ENCODE results near the gene KIF25.
"Not testable (repeated sequence)": the region's sequence is repeated elsewhere in the genome, so short reads cannot be mapped to it uniquely, and the experiment has no call there.

Gene KIF25

GRCh38 chr6:168073937-168074730 is 76.7 kb downstream of the KIF25 start:
- no peak for DNase-seq

DNA sequence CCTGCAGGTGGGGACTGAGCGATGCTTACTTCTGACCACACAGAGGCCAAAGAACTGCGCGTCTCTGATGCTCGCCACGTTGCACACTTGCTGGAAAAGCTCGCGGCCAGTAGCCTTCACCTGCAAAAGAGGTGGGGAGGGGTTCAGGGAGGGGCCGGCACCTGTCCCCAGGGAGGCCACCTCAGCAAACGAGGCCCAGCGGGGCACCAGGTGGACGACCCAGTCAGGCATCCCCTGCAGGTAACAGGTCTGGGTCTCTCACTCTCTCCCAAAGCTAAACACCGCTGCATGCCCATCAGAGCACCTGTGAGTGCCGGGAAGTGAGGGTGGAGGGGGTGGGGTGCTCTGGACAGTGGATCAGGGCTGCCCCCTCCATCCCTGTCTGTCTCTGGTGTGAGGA is 77.7 kb downstream of the KIF25 start:
- no peak for DNase-seq

- DNase-seq, result no peak
Measured at GRCh38 chr6:168075787-168076202, 78.3 kb downstream of the KIF25 start.

DNA sequence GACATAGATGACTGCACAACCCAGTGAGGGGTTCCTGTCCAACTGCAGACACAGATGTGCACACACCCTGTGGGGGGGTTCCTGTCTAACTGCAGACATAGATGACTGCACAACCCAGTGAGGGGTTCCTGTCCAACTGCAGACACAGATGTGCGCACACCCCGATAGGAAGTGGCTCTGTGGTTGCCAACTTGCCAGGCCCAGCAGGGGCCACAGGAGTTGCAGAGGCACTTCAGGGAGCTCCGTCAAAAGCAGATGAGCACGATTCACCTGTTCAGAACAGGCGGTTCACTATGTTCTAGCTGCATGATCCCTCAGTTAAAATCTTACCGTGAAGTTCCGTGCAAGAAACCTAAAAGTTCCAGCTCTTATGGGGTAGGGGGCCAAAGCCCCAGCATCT is 79.9 kb downstream of the KIF25 start:
- DNase-seq, result not testable (repeated sequence)

DNA sequence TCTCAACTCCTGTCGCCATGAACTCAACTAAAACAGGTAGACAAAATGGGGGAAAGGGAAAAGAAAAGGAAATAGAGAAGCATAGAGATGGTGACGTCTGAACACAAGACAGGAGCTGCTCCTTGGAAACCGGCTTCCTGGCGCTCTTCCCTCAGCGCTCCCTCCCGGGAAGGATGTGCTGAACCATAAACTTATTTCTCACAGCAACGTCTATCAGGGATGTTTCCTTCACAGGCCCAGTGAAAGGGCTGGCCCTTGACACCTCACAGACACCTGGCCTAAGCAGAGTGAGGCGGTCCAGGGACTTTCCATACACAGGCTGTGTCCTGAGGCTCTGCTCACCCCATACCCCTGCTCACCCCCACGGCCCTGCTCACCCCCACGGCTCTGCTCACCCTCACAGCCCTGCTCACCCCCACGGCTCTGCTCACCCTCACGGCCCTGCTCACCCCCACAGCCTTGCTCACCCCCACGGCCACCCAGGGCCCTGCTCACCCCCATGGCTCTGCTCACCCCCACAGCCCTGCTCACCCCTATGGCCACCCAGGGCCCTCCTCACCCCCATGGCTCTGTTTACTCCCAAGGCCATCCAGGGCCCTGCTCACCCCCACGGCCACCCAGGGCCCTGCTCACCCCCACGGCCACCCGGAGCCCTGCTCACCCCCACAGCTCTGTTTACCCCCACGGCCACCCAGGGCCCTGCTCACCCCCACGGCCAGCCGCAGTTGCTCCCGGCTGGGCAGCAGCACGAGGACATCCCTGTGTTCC is 80.9 kb downstream of the KIF25 start:
- no peak for DNase-seq

DNA sequence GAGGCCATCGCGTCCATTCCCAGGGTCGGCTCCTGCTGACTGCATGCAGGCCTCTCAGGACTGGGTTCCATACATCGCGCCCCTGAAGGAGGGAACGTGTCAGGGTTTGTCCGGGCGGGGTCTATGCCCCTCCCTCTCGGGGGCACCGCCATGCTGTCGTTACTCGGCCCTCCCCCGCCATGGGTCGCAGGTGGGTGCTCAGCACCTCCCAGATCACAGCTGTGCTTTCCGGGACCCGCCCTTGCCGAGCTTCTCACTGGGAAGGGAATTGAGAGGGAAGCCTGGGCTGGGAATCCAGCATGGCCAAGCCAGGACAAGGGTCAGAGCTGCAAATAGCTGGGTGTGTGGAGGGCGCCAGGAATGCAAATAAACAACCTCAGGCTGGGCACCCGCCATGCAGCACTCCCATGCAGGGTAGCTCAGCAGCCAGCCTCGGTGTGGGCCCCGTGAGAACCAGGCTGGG is 81.5 kb downstream of the KIF25 start, which contains the start of gene FRMD1:
Gene FRMD1 (minus strand): TSS at position 270 of the 463 bp plus-strand sequence. CDS start 118 bp downstream, at position 152.
- no peak for DNase-seq

DNA sequence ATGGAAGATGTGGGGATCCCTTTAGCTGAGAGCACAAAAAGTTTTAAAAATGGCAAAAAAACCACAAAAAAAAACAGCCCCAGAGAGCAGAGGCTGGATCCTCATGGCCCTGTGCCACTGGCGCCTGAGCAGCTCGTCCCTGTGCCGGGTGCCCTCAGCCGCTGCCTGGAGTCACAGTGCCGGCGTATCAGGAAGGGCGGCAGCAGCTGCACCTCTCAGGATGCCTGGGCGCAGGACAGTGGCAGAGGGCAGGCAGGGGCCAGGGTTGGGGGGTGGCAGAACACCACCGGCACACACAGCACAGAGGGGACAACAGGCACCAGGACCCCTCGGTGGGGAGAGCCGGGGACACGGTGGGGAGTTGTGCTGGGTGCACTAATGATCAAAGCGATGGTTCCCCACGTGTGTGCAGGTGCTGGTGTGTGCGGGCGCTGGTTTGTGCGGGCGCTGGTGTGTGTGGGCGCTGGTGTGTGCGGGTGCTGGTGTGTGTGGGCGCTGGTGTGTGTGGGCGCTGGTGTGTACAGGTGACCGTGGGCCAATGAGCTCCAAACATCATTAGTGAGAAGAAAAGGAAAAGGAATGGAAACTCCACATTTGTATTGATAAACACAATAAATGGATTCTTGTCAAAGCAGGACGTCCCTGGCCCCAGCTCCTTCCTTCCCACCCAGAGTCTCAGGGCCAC is 83.1 kb downstream of the KIF25 start:
- no peak for DNase-seq

- DNase-seq, result no peak
Measured at GRCh38 chr6:168081858-168082546, 84.5 kb downstream of the KIF25 start.

DNA sequence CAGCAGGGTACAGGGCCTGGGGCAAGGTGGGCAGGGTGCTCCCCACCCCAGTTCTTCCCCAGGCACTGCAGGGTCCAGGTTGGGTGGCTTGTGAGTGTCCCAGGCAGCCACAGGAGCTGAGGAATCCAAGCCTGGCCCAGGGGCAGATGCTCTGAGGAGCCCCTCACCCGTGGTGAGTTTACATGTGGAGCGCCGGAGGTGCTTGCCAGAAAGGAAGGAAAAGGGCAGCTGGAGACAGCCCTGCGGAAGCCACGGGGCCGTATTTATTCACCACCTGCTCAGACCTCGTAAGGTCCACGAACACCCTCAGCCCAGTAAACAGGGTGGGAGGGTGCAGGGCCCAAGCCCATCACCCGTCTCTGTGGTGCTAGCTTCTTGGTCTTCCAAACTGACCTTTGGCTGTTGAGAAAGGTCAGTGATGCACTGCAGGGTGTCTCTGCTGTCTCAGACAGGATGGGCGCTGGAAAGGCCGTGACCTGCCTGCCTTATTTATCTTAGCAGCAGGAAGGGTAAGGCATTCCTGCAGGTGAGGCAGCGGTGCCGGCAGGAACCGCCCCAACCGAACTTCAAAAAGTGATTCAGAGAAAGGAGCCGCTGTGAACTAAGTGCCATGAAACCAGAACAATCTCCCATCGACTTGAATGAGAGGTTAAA is 85.5 kb downstream of the KIF25 start:
- no peak for DNase-seq

- DNase-seq, result no peak
Measured at GRCh38 chr6:168083514-168083885, 86.0 kb downstream of the KIF25 start.

DNA sequence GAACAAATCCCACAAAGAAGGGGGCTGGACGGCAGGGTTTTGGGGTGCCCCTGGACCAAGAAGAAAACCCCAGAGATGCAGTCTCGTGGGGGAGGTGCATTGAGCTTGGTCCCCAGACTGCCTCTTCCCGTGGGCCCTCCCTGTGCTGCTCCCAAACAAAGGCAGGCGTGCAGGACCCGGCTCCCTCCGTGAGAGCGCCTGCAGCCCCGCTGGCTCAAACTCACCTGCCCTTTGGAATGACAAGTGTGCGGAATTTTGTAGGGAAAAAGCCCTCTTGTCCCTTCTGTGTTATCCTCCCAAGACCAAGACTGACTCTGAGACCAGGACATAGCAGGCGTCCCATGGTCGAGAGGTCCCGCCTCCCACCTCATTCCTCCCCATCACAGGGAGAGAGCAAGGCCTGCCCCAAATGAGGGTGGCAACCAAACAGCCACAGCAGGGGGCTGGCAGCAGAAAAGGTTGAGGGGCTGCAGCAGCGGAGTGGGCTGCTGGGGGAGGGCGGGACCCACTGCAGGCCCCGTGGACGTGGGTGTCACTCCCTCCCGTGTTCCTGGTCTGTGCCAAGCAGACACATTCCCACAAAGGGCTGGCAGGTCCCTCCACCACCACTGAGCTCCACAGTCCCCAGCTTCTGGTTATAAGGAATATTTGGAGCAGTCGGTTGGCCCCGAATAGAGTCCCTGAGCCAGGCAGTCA is 87.1 kb downstream of the KIF25 start:
- no peak for DNase-seq

DNA sequence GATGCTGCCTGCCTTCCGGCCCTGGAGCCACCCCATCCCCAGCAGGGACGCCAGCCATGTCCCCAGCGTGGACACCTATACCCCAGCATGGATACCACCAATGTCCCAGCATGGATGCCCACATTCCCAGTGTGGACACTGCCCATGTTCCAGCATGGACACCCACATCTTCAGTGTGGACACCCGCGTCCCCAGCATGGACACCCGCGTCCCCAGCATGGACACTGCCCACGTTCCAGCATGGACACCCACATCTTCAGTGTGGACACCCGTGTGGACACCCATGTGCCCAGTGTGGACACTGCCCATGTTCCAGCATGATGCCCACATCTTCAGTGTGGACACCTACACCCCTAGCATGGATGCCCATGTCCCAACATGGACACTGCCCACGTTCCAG is 88.6 kb downstream of the KIF25 start:
- no peak for DNase-seq

GRCh38 chr6:168086616-168087015 is 89.1 kb downstream of the KIF25 start:
- DNase-seq, result no peak

DNA sequence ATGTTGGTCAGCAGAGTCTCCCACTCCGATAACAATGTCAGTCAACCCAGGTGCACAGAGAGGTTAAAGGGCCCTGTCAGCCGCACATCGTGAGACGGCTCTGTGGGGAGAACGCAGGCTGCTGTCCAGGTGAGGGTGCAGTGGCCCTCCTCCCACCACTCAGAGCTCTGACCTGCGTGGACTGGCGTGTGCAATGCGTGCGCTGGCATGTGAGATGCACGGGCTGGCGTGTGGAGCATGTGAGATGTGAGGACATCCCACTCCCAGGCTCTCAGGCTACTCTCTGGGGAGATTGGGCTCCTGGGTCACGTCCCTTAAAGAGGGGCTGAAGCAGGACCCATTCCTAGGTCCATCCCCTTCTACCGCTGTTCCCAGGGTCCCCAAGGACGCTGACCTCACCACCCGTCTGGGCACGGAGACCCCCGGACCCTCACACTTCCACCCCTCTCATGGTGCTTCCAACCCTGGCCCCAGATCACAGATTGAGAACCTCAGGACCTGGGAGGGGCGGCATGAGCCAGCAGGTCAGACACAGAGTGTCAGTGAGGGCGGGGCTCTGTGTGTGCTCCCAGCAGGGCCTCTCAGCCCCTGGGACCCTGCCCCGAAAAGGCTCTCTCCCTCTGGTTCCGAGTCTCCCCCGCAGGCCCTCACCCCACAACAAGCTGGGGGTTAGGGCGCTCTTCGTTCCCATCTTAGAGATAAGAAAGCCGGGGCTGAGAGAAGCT is 90.1 kb downstream of the KIF25 start:
- no peak for DNase-seq

DNA sequence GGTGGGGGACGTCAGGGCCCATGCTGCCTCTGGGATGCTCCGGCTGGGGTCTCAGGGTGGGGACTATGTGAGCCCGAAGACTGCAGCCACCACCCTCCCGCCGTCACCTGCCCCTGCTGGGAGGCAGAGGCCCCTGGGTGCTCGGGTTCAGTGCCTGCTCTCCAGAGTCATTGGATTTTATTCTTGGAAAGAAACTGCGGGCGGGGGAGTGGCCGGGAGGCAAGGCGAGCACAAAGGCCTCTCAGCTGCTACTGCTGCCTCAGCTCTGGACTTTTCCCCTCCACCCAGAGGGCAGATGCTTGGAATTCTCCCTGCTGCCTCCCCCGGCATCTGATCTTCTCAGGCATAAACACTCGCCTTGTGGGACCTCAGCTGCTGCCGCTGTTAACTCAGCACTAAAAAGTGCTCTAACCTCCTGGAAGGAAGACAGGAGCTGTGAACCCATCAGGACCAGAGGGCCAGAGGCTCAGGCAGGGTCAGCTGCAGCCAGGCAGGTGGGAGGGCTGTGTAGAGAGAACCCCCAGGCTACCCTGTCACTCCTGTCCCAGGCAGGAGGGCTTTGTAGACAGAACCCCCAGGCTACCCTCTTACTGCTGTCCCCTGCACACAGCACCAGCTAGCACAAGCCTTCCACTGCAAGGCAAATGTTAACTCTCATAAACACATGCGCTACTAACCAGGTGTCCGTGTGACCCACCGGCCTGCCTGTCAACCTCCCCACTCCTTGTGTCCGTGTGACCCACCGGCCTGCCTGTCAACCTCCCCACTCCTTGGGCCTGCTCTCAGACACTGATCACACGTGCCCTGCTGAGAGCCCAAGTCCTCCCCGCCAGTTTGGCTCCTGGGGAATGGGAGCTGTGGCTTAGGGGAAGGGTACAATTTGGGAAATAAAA is 90.9 kb downstream of the KIF25 start:
- DNase-seq, result no peak

- no peak for DNase-seq
Measured at GRCh38 chr6:168089186-168090063, 92.0 kb downstream of the KIF25 start.

GRCh38 chr6:168090064-168090690 is 92.7 kb downstream of the KIF25 start:
- DNase-seq, result no peak

DNA sequence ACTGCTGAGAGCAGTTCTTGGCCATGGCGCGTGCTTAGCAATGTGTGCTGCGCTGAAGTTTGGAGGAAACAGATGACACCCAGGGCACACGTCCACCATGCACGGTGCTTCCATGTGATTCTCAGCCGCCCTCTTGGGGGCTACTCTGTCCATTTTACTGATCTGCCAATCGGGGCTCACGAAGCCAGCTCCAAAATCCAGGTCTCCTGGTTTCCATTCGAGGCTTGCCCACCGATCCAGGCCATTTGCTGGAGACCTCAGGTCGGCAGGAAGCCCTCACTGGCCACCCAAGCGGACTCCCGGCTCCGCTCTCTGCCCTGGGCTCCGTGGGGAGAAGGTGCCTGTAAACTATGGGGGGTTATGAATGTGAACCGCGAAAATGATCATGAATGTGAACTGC is 93.2 kb downstream of the KIF25 start:
- DNase-seq, result no peak

All from SW 1271 (cell line).